SK-N-SH (cell line): Measurements from ENCODE around the gene WFDC13. TPM values are rescaled to one million over a fixed set of nuclear protein-coding genes. Genes with fewer than 3 reads are reported as not detected.

Source experiments
- CTCF ChIA-PET: fragments of 300-600, 350-600 bp; formaldehyde crosslinking; extraction: SDS; loops from one replicate; lab custom pipeline; 2021; lab: Yijun Ruan, JAX
- POLR2A ChIA-PET: fragments of 350-600 bp; sonication (Branson Sonifier 250); formaldehyde crosslinking; extraction: SDS; loops from one replicate; lab custom pipeline; 2020; ENCODE audit warnings: antibody characterized with exemption, inconsistent platforms; lab: Yijun Ruan, JAX
- DNase-seq: peaks from one replicate; pipeline ENCODE4 v3.0.0; 2012
- H2AFZ ChIP-seq: fragments of 200-600 bp; sonication (generic); 2 replicates; pipeline ENCODE4 v1.8.1; 2016; ENCODE audit warnings: antibody characterized with exemption, mild to moderate bottlenecking, low read depth
- H3F3A ChIP-seq: fragments of 200-600 bp; sonication (generic); replicated peaks from 2 replicates; pipeline ENCODE3; 2016; ENCODE audit warnings: antibody characterized with exemption, mild to moderate bottlenecking; ENCODE audit not compliant: insufficient read depth
- H3K27ac ChIP-seq, 2 experiments: fragments of 200-500 bp in 1 of 2; fragments of 200-600 bp in 1 of 2; sonication (Bioruptor generic) in 1 of 2; sonication (generic), shearing (Covaris generic) in 1 of 2; 2 replicates each; pipeline versions ENCODE4 v1.5.1 to v1.6.1; 2014 to 2016; ENCODE audit warnings: low read depth in 2 of 2, inconsistent platforms in 1 of 2, low read length in 1 of 2, mild to moderate bottlenecking in 1 of 2, mixed read lengths in 1 of 2
- H3K27me3 ChIP-seq: fragments of 200-600 bp; sonication (generic), shearing (Covaris generic); 2 replicates; pipeline ENCODE4 v1.6.1; 2016; ENCODE audit warnings: mixed run types; ENCODE audit not compliant: insufficient read depth
- H3K36me3 ChIP-seq, 2 experiments: fragments of 200-500 bp in 1 of 2; fragments of 200-600 bp in 1 of 2; sonication (Bioruptor generic) in 1 of 2; sonication (generic) in 1 of 2; replicated peaks in 1 of 2; 2 replicates each; pipeline versions ENCODE3 to v1.5.1; 2014 to 2016; ENCODE audit warnings: low read length in 1 of 2, mild to moderate bottlenecking in 1 of 2; ENCODE audit not compliant: insufficient read depth in 2 of 2, control insufficient read depth in 1 of 2
- H3K4me1 ChIP-seq, 2 experiments: fragments of 200-500 bp in 1 of 2; fragments of 200-600 bp in 1 of 2; sonication (Bioruptor generic) in 1 of 2; sonication (generic), shearing (Covaris generic) in 1 of 2; 2 replicates each; pipeline versions ENCODE4 v1.5.1 to v1.6.1; 2014 to 2016; ENCODE audit warnings: low read depth in 1 of 2, low read length in 1 of 2, mixed run types in 1 of 2; ENCODE audit not compliant: insufficient read depth in 2 of 2, control insufficient read depth in 1 of 2
- H3K4me2 ChIP-seq: fragments of 200-600 bp; sonication (generic), shearing (Covaris generic); 2 replicates; pipeline ENCODE4 v1.6.1; 2017; ENCODE audit warnings: mixed run types
- H3K4me3 ChIP-seq, 2 experiments: fragments of 200-500 bp in 1 of 2; fragments of 200-600 bp in 1 of 2; sonication (Bioruptor generic) in 1 of 2; sonication (generic), shearing (Covaris generic) in 1 of 2; 2 replicates each; pipeline versions ENCODE4 v1.5.1 to v1.8.1; 2014 to 2016; ENCODE audit warnings: low read depth in 2 of 2, inconsistent platforms in 1 of 2, low read length in 1 of 2, mild to moderate bottlenecking in 1 of 2, mixed read lengths in 1 of 2, moderate library complexity in 1 of 2
- H3K79me2 ChIP-seq: fragments of 200-600 bp; sonication (generic); 2 replicates; pipeline ENCODE4 v1.8.1; 2017; ENCODE audit warnings: mild to moderate bottlenecking; ENCODE audit not compliant: insufficient read depth
- H3K9ac ChIP-seq: fragments of 200-600 bp; sonication (generic); 2 replicates; pipeline ENCODE4 v1.6.1; 2017; ENCODE audit warnings: mixed run types
- H3K9me2 ChIP-seq: fragments of 200-600 bp; sonication (generic); 2 replicates; pipeline ENCODE4 v1.6.1; 2017; ENCODE audit warnings: mixed run types
- H3K9me3 ChIP-seq: fragments of 200-600 bp; sonication (generic); 2 replicates; pipeline ENCODE4 v1.6.1; 2017; ENCODE audit warnings: mixed run types, mild to moderate bottlenecking, moderate library complexity
- H4K20me1 ChIP-seq: fragments of 200-600 bp; sonication (generic); 2 replicates; pipeline ENCODE4 v1.6.1; 2017; ENCODE audit warnings: mild to moderate bottlenecking, mixed run types; ENCODE audit not compliant: insufficient read depth
- CHD2 ChIP-seq: fragments of 150-350 bp; IDR thresholded peaks from 2 replicates; pipeline ENCODE4 v1.6.1; 2018; ENCODE audit warnings: low read length; ENCODE audit not compliant: partially characterized antibody
- FOSL2 ChIP-seq: IDR thresholded peaks from 2 replicates; pipeline ENCODE4 v1.4.0; 2012; ENCODE audit warnings: low read depth, mild to moderate bottlenecking, moderate library complexity, borderline replicate concordance
- FOXJ3 ChIP-seq: sonication (generic); formaldehyde crosslinking; IDR thresholded peaks from 2 replicates; pipeline ENCODE4 v1.5.1; 2020; ENCODE audit warnings: mild to moderate bottlenecking, missing genetic modification reagents
- FOXM1 ChIP-seq: IDR thresholded peaks from 2 replicates; pipeline ENCODE4 v1.4.0; 2012; ENCODE audit warnings: low read depth, mild to moderate bottlenecking
- GABPA ChIP-seq: IDR thresholded peaks from 2 replicates; pipeline ENCODE4 v1.4.0; 2012; ENCODE audit warnings: low read depth, mild to moderate bottlenecking
- GATA2 ChIP-seq: sonication (generic); formaldehyde crosslinking; IDR thresholded peaks from 2 replicates; pipeline ENCODE4 v1.5.0; 2020; ENCODE audit warnings: mild to moderate bottlenecking, missing genetic modification reagents
- IRF3 ChIP-seq: fragments of 150-350 bp; IDR thresholded peaks from 2 replicates; pipeline ENCODE4 v1.6.1; 2016; ENCODE audit warnings: mild to moderate bottlenecking, low read depth, low read length
- MAX ChIP-seq: IDR thresholded peaks from 2 replicates; pipeline ENCODE4 v1.4.0; 2012; ENCODE audit warnings: low read depth
- MEF2A ChIP-seq: IDR thresholded peaks from 2 replicates; pipeline ENCODE4 v1.4.0; 2012; ENCODE audit warnings: low read depth, borderline replicate concordance
- MXI1 ChIP-seq: IDR thresholded peaks from 2 replicates; pipeline ENCODE4 v1.6.1; 2012; ENCODE audit warnings: mild to moderate bottlenecking, low read depth, low read length, improper control_type of control experiment
- NRF1 ChIP-seq: IDR thresholded peaks from 2 replicates; pipeline ENCODE4 v1.6.1; 2012; ENCODE audit warnings: low read depth, mild to moderate bottlenecking, low read length
- PBX3 ChIP-seq: IDR thresholded peaks from 2 replicates; pipeline ENCODE4; 2012
- POLR2AphosphoS5 ChIP-seq: IDR thresholded peaks from 2 replicates; pipeline ENCODE4 v1.6.1; 2012; ENCODE audit warnings: low read depth, low read length
- RAD21 ChIP-seq: IDR thresholded peaks from 2 replicates; pipeline ENCODE4 v1.6.1; 2012; ENCODE audit warnings: mild to moderate bottlenecking, low read length
- RCOR1 ChIP-seq: fragments of 150-350 bp; IDR thresholded peaks from 2 replicates; pipeline ENCODE4 v1.6.1; 2017; ENCODE audit warnings: antibody characterized with exemption, low read length
- RXRA ChIP-seq: IDR thresholded peaks from 2 replicates; pipeline ENCODE4 v1.4.0; 2012; ENCODE audit warnings: low read depth, mild to moderate bottlenecking, borderline replicate concordance
- SMC3 ChIP-seq: IDR thresholded peaks from 2 replicates; pipeline ENCODE4 v1.6.1; 2012; ENCODE audit warnings: low read depth, low read length, improper control_type of control experiment
- TAF1 ChIP-seq: IDR thresholded peaks from 2 replicates; pipeline ENCODE4 v1.6.1; 2012; ENCODE audit warnings: low read depth, mild to moderate bottlenecking, low read length, moderate library complexity, borderline replicate concordance
- TCF12 ChIP-seq: IDR thresholded peaks from 2 replicates; pipeline ENCODE4 v1.4.0; 2012
- TEAD4 ChIP-seq: IDR thresholded peaks from 2 replicates; pipeline ENCODE4 v1.4.0; 2012; ENCODE audit warnings: mild to moderate bottlenecking, borderline replicate concordance; ENCODE audit not compliant: insufficient read depth
- USF2 ChIP-seq: fragments of 150-350 bp; IDR thresholded peaks from 2 replicates; pipeline ENCODE4 v1.6.1; 2017; ENCODE audit warnings: antibody characterized with exemption, low read length, low read depth, borderline replicate concordance
- WGBS: methylation state at CpG from one replicate; pipeline ENCODE4 v1.1.6; 2017; ENCODE audit warnings: low lambda C conversion rate; 5-methylcytosine and 5-hydroxymethylcytosine counted together
- polyA plus RNA-seq, 3 experiments: library from polyadenylated mRNA; depleted of rRNA; stranded (reverse); fragments of >200 nt; gene quantifications; 2 replicates each; pipeline ENCODE4 v1.2.3, GENCODE V29; 2012

WFDC13 gene
- polyA plus RNA-seq, 1 of the 3 experiments (the other 2 are of a cell fraction), result not detected

- CTCF ChIA-PET, result no interaction called here
- POLR2A ChIA-PET, result no interaction called here
- WGBS, result 6% methylated on average over 3 of the region's 8 CpGs
- DNase-seq, result no peak
- Histone ChIP-seq H3K36me3 (no peaks in the 10 kb centered on the region), H3K27ac (no peak overlapping the region), H3K9me2 (no peaks in the 10 kb centered on the region), H3K9ac (no peak overlapping the region), H2AFZ (no peak overlapping the region), H4K20me1 (no peaks in the 10 kb centered on the region), H3K27me3 (no peaks in the 10 kb centered on the region), H3K79me2 (no peaks in the 10 kb centered on the region), H3F3A (no peaks in the 10 kb centered on the region), H3K4me1 (no peaks in the 10 kb centered on the region), H3K4me2 (no peak overlapping the region), H3K4me3 (no peak overlapping the region)
- TF ChIP-seq GATA2 (CRISPR knock-in tag), result no peak
- TF ChIP-seq NRF1, result no peak
- TF ChIP-seq MAX, result no peak
- no peak for TF ChIP-seq RCOR1
- TF ChIP-seq USF2, result no peak
- no peak for TF ChIP-seq FOXJ3 (CRISPR knock-in tag)
- no peak for TF ChIP-seq SMC3
- no peak for TF ChIP-seq FOSL2
- no peak for TF ChIP-seq GABPA
- TF ChIP-seq FOXM1, result no peak
- no peak for TF ChIP-seq MEF2A
- TF ChIP-seq IRF3, result no peak
- no peak for TF ChIP-seq TEAD4
- no peak for TF ChIP-seq PBX3
- TF ChIP-seq, all 33 proteins: peak for 0
- H3K9me3 ChIP-seq, result no peaks in the 10 kb centered on the region; the same call in 1 of the 2 replicates
These were observed 33.7 kb downstream of the WFDC13 start for GRCh38 chr20:45735552-45735951.

- CTCF ChIA-PET, result interaction anchor here (1.8 kb wide), 1 partner anchor 106 kb away, joined by 4 read pairs; the partner anchor contains the start of gene WFDC10A
These were observed 34.1 kb downstream of the WFDC13 start for GRCh38 chr20:45735988-45736387.

More at GRCh38 chr20:45735988-45736387, 34.1 kb downstream of the WFDC13 start:
- no peaks in the 10 kb centered on the region for H3K27me3 ChIP-seq
- no peak for DNase-seq
- no peak overlapping the region for H3K9ac ChIP-seq
- no peak overlapping the region for H3K4me2 ChIP-seq
- whole genome bisulfite sequencing, result no CpG with 5 or more reads among the region's 23 CpGs
- H3K79me2 ChIP-seq, result no peaks in the 10 kb centered on the region
- POLR2A ChIA-PET, result no interaction called here
- H3K4me1 ChIP-seq, result no peaks in the 10 kb centered on the region
- H3F3A ChIP-seq, result no peaks in the 10 kb centered on the region
- no peaks in the 10 kb centered on the region for H4K20me1 ChIP-seq
- no peaks in the 10 kb centered on the region; the same call in 1 of the 2 replicates for H3K9me3 ChIP-seq
- H2AFZ ChIP-seq, result no peak overlapping the region
- no peaks in the 10 kb centered on the region for H3K9me2 ChIP-seq
- TF ChIP-seq MXI1 (no peak), TCF12 (no peak), RXRA (no peak), GABPA (no peak), TAF1 (no peak), CHD2 (no peak), RAD21 (no peak), POLR2AphosphoS5 (no peak), FOSL2 (no peak)
- no peak overlapping the region for H3K27ac ChIP-seq
- no peaks in the 10 kb centered on the region for H3K36me3 ChIP-seq
- H3K4me3 ChIP-seq, result no peak overlapping the region
